Naive thymus-derived CD8-positive, alpha-beta T cell (primary cell): ENCODE measurements around the gene CEP20. TPM values are rescaled to one million over a fixed set of nuclear protein-coding genes. Genes with fewer than 3 reads are reported as not detected.
"Not testable (repeated sequence)": the region's sequence is repeated elsewhere in the genome, so short reads cannot be mapped to it uniquely, and the experiment has no call there.

Source experiments
- ATAC-seq, 2 donors: fragments of 150-1000 bp; cut with Tn5 transposase in 1 of 2; sonication (Bioruptor Pico), chemical (Tn5 transposase) in 1 of 2; 1 replicate in 1 of 2; 2 replicates in 1 of 2; pipeline ENCODE4 v1.10.0; 2021; ENCODE audit warnings: mild to moderate bottlenecking in 2 of 2, moderate library complexity in 2 of 2
- POLR2A ChIA-PET: fragments of 350-600 bp; sonication (Branson Sonifier 250); formaldehyde crosslinking; loops from one replicate; lab custom pipeline; 2021; ENCODE audit warnings: antibody characterized with exemption; lab: Charles Lee
- DNase-seq, 10 donors: peaks; one replicate each; pipeline versions ENCODE4 v3.0.0 to v3.0.0-alpha.2; 2020 to 2022
- H3K27ac Mint-ChIP-seq, 10 donors: one replicate each; pipeline ENCODE4 v1.8.0; 2020 to 2022; ENCODE audit warnings: mild to moderate bottlenecking in 10 of 10, mixed read lengths in 10 of 10, moderate library complexity in 4 of 10, inconsistent platforms in 1 of 10
- H3K27me3 Mint-ChIP-seq, 5 donors: one replicate each; pipeline ENCODE4 v1.8.0; 2021 to 2022; ENCODE audit warnings: mixed read lengths in 5 of 5
- H3K36me3 Mint-ChIP-seq, 3 donors: one replicate each; pipeline ENCODE4 v1.8.0; 2020 to 2022; ENCODE audit warnings: mixed read lengths in 3 of 3, mild to moderate bottlenecking in 2 of 3, inconsistent platforms in 1 of 3
- H3K4me1 Mint-ChIP-seq, 4 donors: one replicate each; pipeline ENCODE4 v1.8.0; 2021 to 2022; ENCODE audit warnings: mixed read lengths in 4 of 4
- H3K4me3 Mint-ChIP-seq, 10 donors: one replicate each; pipeline ENCODE4 v1.8.0; 2020 to 2022; ENCODE audit warnings: mild to moderate bottlenecking in 10 of 10, mixed read lengths in 10 of 10, moderate library complexity in 6 of 10, inconsistent platforms in 1 of 10
- H3K9me3 Mint-ChIP-seq, 9 donors: one replicate each; pipeline ENCODE4 v1.8.0; 2020 to 2022; ENCODE audit warnings: mixed read lengths in 9 of 9, mild to moderate bottlenecking in 3 of 9, inconsistent platforms in 1 of 9, moderate library complexity in 1 of 9
- polyA plus RNA-seq, 3 donors: library from polyadenylated mRNA; unstranded; fragments of 300-500 nt; fragmentation: Illumina TruSeq; gene quantifications; one replicate each; pipeline ENCODE4 v1.2.3, GENCODE V29; 2021
- total RNA-seq, 8 experiments: library from RNA in 2 of 8; stranded (reverse) in 2 of 8; gene quantifications; one replicate each; pipeline ENCODE4 v1.2.3 and lab custom pipeline; 2021 to 2026

The CEP20 gene
- total RNA-seq: 10 to 100 TPM; 26.0 to 26.8 TPM
- 10 to 100 TPM; 26.5 to 32.9 (median 27.9) TPM for polyA plus RNA-seq
- 29.2 to 51.1 (median 39.2) reads per million in 6 experiments for total RNA-seq (lab: John Stamatoyannopoulos, UW)

GRCh38 chr16:15888072-15888976 is at the start of gene CEP20:
Gene CEP20 (minus strand): TSS chr16:15888603. CDS start chr16:15888585, 18 bp downstream.
- H3K36me3 Mint-ChIP-seq: peaks cover 0 to 16% (median 0%) of the 10 kb centered on the region in 3 donors
- peak within 1 kb of the TSS; percentile 95 to 100 (median 98) for H3K4me3 Mint-ChIP-seq
- peak; percentile 97 to 100 (median 99) for DNase-seq
- H3K4me1 Mint-ChIP-seq: peaks cover 18 to 41% (median 35%) of the 10 kb centered on the region in 4 donors
- ATAC-seq: peak; percentile 97 to 98
- POLR2A ChIA-PET: interaction anchor here (0.5 to 1.6 kb wide), 13 partner anchors 9 to 246 kb away, joined by 3 to 14 read pairs (median 3); partner anchors contain the start of gene MARF1
- H3K9me3 Mint-ChIP-seq: no peaks in the 10 kb centered on the region
- H3K27me3 Mint-ChIP-seq: no peaks in the 10 kb centered on the region
- H3K27ac Mint-ChIP-seq: peak within 1 kb of the TSS; percentile 97 to 100 (median 98)

GRCh38 chr16:15936809-15937208 is 48.4 kb upstream of the CEP20 start:
- not testable (repeated sequence) for H3K27ac Mint-ChIP-seq, H3K4me3 Mint-ChIP-seq, ATAC-seq, H3K27me3 Mint-ChIP-seq, DNase-seq, H3K36me3 Mint-ChIP-seq, H3K9me3 Mint-ChIP-seq, H3K4me1 Mint-ChIP-seq
- POLR2A ChIA-PET: interaction anchor here (0.6 to 1.0 kb wide), 2 partner anchors 10 to 16 kb away, joined by 3 read pairs; no protein-coding TSS in a partner anchor

- no peaks in the 10 kb centered on the region for H3K9me3 Mint-ChIP-seq
- no peaks in the 10 kb centered on the region for H3K36me3 Mint-ChIP-seq
- DNase-seq: no peak
- no peaks in the 10 kb centered on the region for H3K27me3 Mint-ChIP-seq
- H3K4me3 Mint-ChIP-seq: no peak overlapping the region
- POLR2A ChIA-PET: no interaction called here
- ATAC-seq: no peak
- no peak overlapping the region for H3K27ac Mint-ChIP-seq
- H3K4me1 Mint-ChIP-seq: peaks cover 0 to 4% (median under 1%) of the 10 kb centered on the region in 4 donors
Measured at GRCh38 chr16:15934991-15935390, 46.6 kb upstream of the CEP20 start.

GRCh38 chr16:15933781-15934180 is 45.4 kb upstream of the CEP20 start:
- no peaks in the 10 kb centered on the region for H3K36me3 Mint-ChIP-seq
- H3K27me3 Mint-ChIP-seq: no peaks in the 10 kb centered on the region
- H3K4me3 Mint-ChIP-seq: no peak overlapping the region
- no peaks in the 10 kb centered on the region for H3K9me3 Mint-ChIP-seq
- no peak overlapping the region for H3K27ac Mint-ChIP-seq
- ATAC-seq (no peak), DNase-seq (no peak)
- POLR2A ChIA-PET: no interaction called here
- no peaks in the 10 kb centered on the region for H3K4me1 Mint-ChIP-seq

- POLR2A ChIA-PET: no interaction called here
- no peaks in the 10 kb centered on the region for H3K9me3 Mint-ChIP-seq
- no peaks in the 10 kb centered on the region for H3K4me1 Mint-ChIP-seq
- H3K27me3 Mint-ChIP-seq: no peaks in the 10 kb centered on the region
- H3K4me3 Mint-ChIP-seq: no peak overlapping the region
- ATAC-seq (no peak), DNase-seq (no peak)
- no peaks in the 10 kb centered on the region for H3K36me3 Mint-ChIP-seq
- H3K27ac Mint-ChIP-seq: no peak overlapping the region
Measured at GRCh38 chr16:15932939-15933338, 44.5 kb upstream of the CEP20 start.

- H3K27ac Mint-ChIP-seq: no peak overlapping the region
- POLR2A ChIA-PET: no interaction called here
- ATAC-seq (no peak), DNase-seq (no peak)
- no peaks in the 10 kb centered on the region for H3K36me3 Mint-ChIP-seq
- no peaks in the 10 kb centered on the region for H3K27me3 Mint-ChIP-seq
- H3K9me3 Mint-ChIP-seq: no peaks in the 10 kb centered on the region
- no peak overlapping the region for H3K4me3 Mint-ChIP-seq
- no peaks in the 10 kb centered on the region for H3K4me1 Mint-ChIP-seq
Measured at GRCh38 chr16:15928261-15929104, 40.1 kb upstream of the CEP20 start.

- POLR2A ChIA-PET: no interaction called here
Measured at GRCh38 chr16:15925631-15926030, 37.2 kb upstream of the CEP20 start.

GRCh38 chr16:15924996-15925395 is 36.6 kb upstream of the CEP20 start:
- ATAC-seq: no peak

More at GRCh38 chr16:15925631-15926030, 37.2 kb upstream of the CEP20 start:
- H3K27ac Mint-ChIP-seq: no peak overlapping the region
- no peaks in the 10 kb centered on the region for H3K9me3 Mint-ChIP-seq
- ATAC-seq (no peak), DNase-seq (no peak)
- no peaks in the 10 kb centered on the region for H3K27me3 Mint-ChIP-seq
- H3K36me3 Mint-ChIP-seq: no peaks in the 10 kb centered on the region
- no peaks in the 10 kb centered on the region for H3K4me1 Mint-ChIP-seq
- H3K4me3 Mint-ChIP-seq: no peak overlapping the region

GRCh38 chr16:15919331-15919730 is 30.9 kb upstream of the CEP20 start:
- Mint-ChIP-seq H3K36me3 (no peaks in the 10 kb centered on the region), H3K27me3 (no peaks in the 10 kb centered on the region), H3K4me1 (no peaks in the 10 kb centered on the region), H3K27ac (peak overlapping the region in 1 of 10 donors; percentile 20), H3K9me3 (no peaks in the 10 kb centered on the region), H3K4me3 (no peak overlapping the region)
- ATAC-seq (no peak), DNase-seq (no peak)
- POLR2A ChIA-PET: no interaction called here

More at GRCh38 chr16:15924996-15925395, 36.6 kb upstream of the CEP20 start:
- no peaks in the 10 kb centered on the region for H3K9me3 Mint-ChIP-seq
- no peak overlapping the region for H3K4me3 Mint-ChIP-seq
- H3K36me3 Mint-ChIP-seq: no peaks in the 10 kb centered on the region
- H3K27ac Mint-ChIP-seq: no peak overlapping the region
- POLR2A ChIA-PET: no interaction called here
- DNase-seq: no peak
- H3K27me3 Mint-ChIP-seq: no peaks in the 10 kb centered on the region
- H3K4me1 Mint-ChIP-seq: no peaks in the 10 kb centered on the region

- POLR2A ChIA-PET, ATAC-seq, H3K4me1 Mint-ChIP-seq, H3K9me3 Mint-ChIP-seq, H3K27ac Mint-ChIP-seq, DNase-seq, H3K36me3 Mint-ChIP-seq, H3K4me3 Mint-ChIP-seq, H3K27me3 Mint-ChIP-seq: not testable (repeated sequence)
Measured at GRCh38 chr16:15918314-15918713, 29.9 kb upstream of the CEP20 start.

GRCh38 chr16:15916323-15916722 is 27.9 kb upstream of the CEP20 start:
- ATAC-seq (no peak), DNase-seq (no peak)
- Mint-ChIP-seq H3K27me3 (no peaks in the 10 kb centered on the region), H3K27ac (peak overlapping the region in 1 of 10 donors; percentile 9), H3K4me3 (no peak overlapping the region), H3K36me3 (no peaks in the 10 kb centered on the region), H3K9me3 (no peaks in the 10 kb centered on the region), H3K4me1 (peaks cover 5 to 15% (median 10%) of the 10 kb centered on the region in 4 donors)
- POLR2A ChIA-PET: no interaction called here

- H3K36me3 Mint-ChIP-seq: no peaks in the 10 kb centered on the region
- POLR2A ChIA-PET: no interaction called here
- no peak overlapping the region for H3K4me3 Mint-ChIP-seq
- no peaks in the 10 kb centered on the region for H3K27me3 Mint-ChIP-seq
- no peaks in the 10 kb centered on the region for H3K9me3 Mint-ChIP-seq
- H3K27ac Mint-ChIP-seq: no peak overlapping the region
- H3K4me1 Mint-ChIP-seq: peaks cover 7 to 19% (median 10%) of the 10 kb centered on the region in 4 donors
- no peak for ATAC-seq
- DNase-seq: no peak
Measured at GRCh38 chr16:15915555-15916081, 27.2 kb upstream of the CEP20 start.
